ENCODE measurements around the gene STMND1.

STMND1 gene

GRCh38 chr6:17083397-17083796, 18.5 kb upstream of the STMND1 start:
- TF ChIP-seq CTCF (IDR thresholded peaks at IDR 0.05; ENCODE audit: control insufficient read depth, extremely low read depth, insufficient read depth), result no peak
- H3K4me3 ChIP-seq (ENCODE audit: low read depth, low read length), result no peak overlapping the region
- DNase-seq (ENCODE audit: low read depth), result no peak

- peak; percentile 80 for TF ChIP-seq CTCF (IDR thresholded peaks at IDR 0.05; ENCODE audit: control insufficient read depth, extremely low read depth, insufficient read depth)
- DNase-seq (ENCODE audit: low read depth), result peak; percentile 57
- H3K4me3 ChIP-seq (ENCODE audit: low read depth, low read length), result no peak overlapping the region
These were observed 15.4 kb upstream of the STMND1 start for GRCh38 chr6:17086469-17086868.

GRCh38 chr6:17088091-17088611, 13.7 kb upstream of the STMND1 start:
- no peak overlapping the region for H3K4me3 ChIP-seq (ENCODE audit: low read depth, low read length)
- no peak for DNase-seq (ENCODE audit: low read depth)
- no peak for TF ChIP-seq CTCF (IDR thresholded peaks at IDR 0.05; ENCODE audit: control insufficient read depth, extremely low read depth, insufficient read depth)

- 0 out of 2 replicates have a peak, but pooled peaks have one; percentile 7 for TF ChIP-seq CTCF (IDR thresholded peaks at IDR 0.05; ENCODE audit: control insufficient read depth, extremely low read depth, insufficient read depth)
- DNase-seq (ENCODE audit: low read depth), result no peak
- no peak overlapping the region for H3K4me3 ChIP-seq (ENCODE audit: low read depth, low read length)
These were observed 10.7 kb upstream of the STMND1 start for GRCh38 chr6:17091122-17091521.

GRCh38 chr6:17093686-17094085, 8.2 kb upstream of the STMND1 start:
- TF ChIP-seq CTCF (IDR thresholded peaks at IDR 0.05; ENCODE audit: control insufficient read depth, extremely low read depth, insufficient read depth), result peak; percentile 42
- DNase-seq (ENCODE audit: low read depth), result no peak
- no peak overlapping the region for H3K4me3 ChIP-seq (ENCODE audit: low read depth, low read length)

GRCh38 chr6:17096096-17096495, 5.8 kb upstream of the STMND1 start:
- H3K4me3 ChIP-seq (ENCODE audit: low read depth, low read length), result no peak overlapping the region
- TF ChIP-seq CTCF (IDR thresholded peaks at IDR 0.05; ENCODE audit: control insufficient read depth, extremely low read depth, insufficient read depth), result no peak
- no peak for DNase-seq (ENCODE audit: low read depth)

- DNase-seq (ENCODE audit: low read depth), result peak; percentile 56
These were observed 5.2 kb upstream of the STMND1 start for GRCh38 chr6:17096652-17097051.

More at GRCh38 chr6:17096652-17097051, 5.2 kb upstream of the STMND1 start:
- H3K4me3 ChIP-seq (ENCODE audit: low read depth, low read length), result no peak overlapping the region
- no peak for TF ChIP-seq CTCF (IDR thresholded peaks at IDR 0.05; ENCODE audit: control insufficient read depth, extremely low read depth, insufficient read depth)

All from LNCaP clone FGC (cell line).